SU-DHL-6 (cell line): ENCODE measurements around the gene DENND6B.
A peak's percentile ranks its signal among the peaks of the same experiment; 100 is the strongest.

Experiments
- H2AFZ ChIP-seq: fragments of 200-600 bp; sonication (generic); 2 replicates; pipeline ENCODE4 v1.6.1; 2014; ENCODE audit warnings: low read depth, mild to moderate bottlenecking, moderate library complexity, mixed read lengths, antibody characterized with exemption, low read length; ENCODE audit not compliant: severe bottlenecking
- H3F3A ChIP-seq: fragments of 200-600 bp; shearing (Covaris generic); 2 replicates; pipeline ENCODE4 v1.6.0; 2016; ENCODE audit warnings: antibody characterized with exemption, mild to moderate bottlenecking; ENCODE audit not compliant: insufficient read depth
- H3K27ac ChIP-seq: fragments of 200-600 bp; sonication (generic); 2 replicates; pipeline ENCODE4 v1.5.1; 2016; ENCODE audit warnings: low read depth, mild to moderate bottlenecking, low read length, moderate library complexity, mixed read lengths
- H3K27me3 ChIP-seq: fragments of 200-600 bp; sonication (generic), shearing (Covaris generic); 2 replicates; pipeline ENCODE4 v1.6.0; 2014; ENCODE audit warnings: mild to moderate bottlenecking, low read length
- H3K36me3 ChIP-seq: fragments of 200-600 bp; sonication (generic); 2 replicates; pipeline ENCODE4 v1.6.1; 2014; ENCODE audit warnings: mild to moderate bottlenecking, low read length, mixed read lengths
- H3K4me2 ChIP-seq: fragments of 300-600, 200-600 bp; shearing (Covaris generic), sonication (generic); 2 replicates; pipeline ENCODE4 v1.6.0; 2014; ENCODE audit warnings: low read length, low read depth, mild to moderate bottlenecking; ENCODE audit not compliant: poor library complexity, severe bottlenecking
- H3K4me3 ChIP-seq: fragments of 200-600 bp; sonication (generic); 2 replicates; pipeline ENCODE4 v1.5.1; 2014; ENCODE audit warnings: antibody characterized with exemption, low read length, mild to moderate bottlenecking, mixed read lengths; ENCODE audit not compliant: insufficient read depth, poor library complexity, severe bottlenecking
- H3K79me2 ChIP-seq: fragments of 200-600 bp; sonication (generic); 2 replicates; pipeline ENCODE4 v1.6.1; 2014; ENCODE audit warnings: mild to moderate bottlenecking, low read length, moderate library complexity; ENCODE audit not compliant: insufficient read depth
- H3K9ac ChIP-seq: fragments of 200-600 bp; sonication (generic); 2 replicates; pipeline ENCODE4 v1.7.0; 2014; ENCODE audit warnings: mild to moderate bottlenecking, low read length
- H3K9me2 ChIP-seq: fragments of 200-600 bp; sonication (generic); replicated peaks from 2 replicates; pipeline ENCODE4 v1.6.1; 2014; ENCODE audit warnings: low read length; ENCODE audit not compliant: insufficient read depth
- H3K9me3 ChIP-seq: fragments of 200-600 bp; sonication (generic); 2 replicates; pipeline ENCODE4 v1.6.1; 2014; ENCODE audit warnings: low read length, mixed read lengths; ENCODE audit not compliant: insufficient read depth
- H4K20me1 ChIP-seq: fragments of 200-600 bp; sonication (generic); 2 replicates; pipeline ENCODE4 v1.6.1; 2014; ENCODE audit warnings: low read depth, mild to moderate bottlenecking, antibody characterized with exemption, low read length, moderate library complexity, mixed read lengths
- EZH2phosphoT487 ChIP-seq: fragments of 200-600 bp; sonication (generic), shearing (Covaris generic); conservative IDR thresholded peaks from 2 replicates; pipeline ENCODE4 v1.6.1; 2018; ENCODE audit warnings: mild to moderate bottlenecking, antibody characterized with exemption, low read length, moderate library complexity, mixed read lengths
- TF ChIP-seq, protein P1 (sequence below): fragments of 200-600 bp; sonication (generic); IDR thresholded peaks from one replicate; pipeline ENCODE4 v1.5.1; 2017; ENCODE audit warnings: antibody characterized with exemption, mild to moderate bottlenecking, low read length, moderate library complexity; ENCODE audit not compliant: insufficient read depth, poor library complexity, severe bottlenecking

Gene DENND6B

DNA sequence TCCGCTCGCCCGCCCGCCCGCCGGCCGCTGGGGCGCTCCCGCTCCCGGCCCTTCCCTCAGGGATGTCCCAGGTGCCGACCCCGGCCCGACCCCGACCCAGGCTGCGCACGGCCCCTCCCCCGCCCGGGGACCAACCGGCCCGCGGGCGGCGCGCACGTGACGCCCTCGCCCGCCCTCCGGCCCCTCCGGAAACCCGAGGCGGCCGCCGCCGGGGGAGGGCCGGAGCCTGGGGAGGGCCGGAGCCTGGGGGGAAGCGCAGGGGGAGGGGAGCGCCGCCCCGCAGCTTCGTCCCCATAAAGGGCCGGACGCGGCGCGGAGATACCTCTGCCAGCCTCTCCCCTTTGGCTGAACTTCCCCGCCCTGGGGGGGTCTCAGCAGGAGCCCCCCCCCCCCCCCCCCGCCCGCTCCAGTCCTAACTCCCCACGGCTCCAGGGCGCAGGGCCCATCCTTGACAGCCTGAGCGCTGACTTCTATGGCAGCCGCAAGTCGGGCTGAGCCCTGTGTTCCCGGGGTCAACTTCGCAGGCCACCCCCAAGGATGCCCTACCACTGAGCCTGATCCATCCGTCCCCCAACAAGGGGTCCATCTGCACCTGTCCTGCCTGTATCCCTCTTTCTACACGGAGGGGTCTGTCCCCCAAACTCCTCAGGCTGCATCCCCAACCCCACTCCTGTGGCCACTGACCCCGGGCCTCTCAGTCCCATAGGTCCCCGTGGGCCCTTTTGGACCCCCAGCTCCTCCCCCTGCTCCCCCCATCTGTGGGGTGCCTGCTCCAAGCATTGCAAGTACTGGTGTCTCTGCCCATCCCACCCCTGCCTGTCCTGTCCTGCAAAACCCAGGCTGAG lies 65.0 kb downstream of the DENND6B start, which contains the start of gene MAPK12:
TSS of gene MAPK12 (minus strand) at position 69 of the 845 bp plus-strand sequence. CDS start 174 bp downstream, outside the sequence.
- peak within 1 kb of the TSS; percentile 56 for H3K4me2 ChIP-seq
- peak within 1 kb of the TSS; percentile 1 for H3K27ac ChIP-seq
- H3K9me2 ChIP-seq: no peaks in the 10 kb centered on the region
- H3F3A ChIP-seq: no peaks in the 10 kb centered on the region
- no peaks in the 10 kb centered on the region for H4K20me1 ChIP-seq
- peak within 1 kb of the TSS; percentile 72 for H3K9ac ChIP-seq
- H3K9me3 ChIP-seq: no peaks in the 10 kb centered on the region
- no peaks in the 10 kb centered on the region for H3K27me3 ChIP-seq
- peak within 1 kb of the TSS; percentile 20 for H2AFZ ChIP-seq
- H3K36me3 ChIP-seq: no peaks in the 10 kb centered on the region
- H3K79me2 ChIP-seq: no peaks in the 10 kb centered on the region
- TF ChIP-seq, protein P1, sequence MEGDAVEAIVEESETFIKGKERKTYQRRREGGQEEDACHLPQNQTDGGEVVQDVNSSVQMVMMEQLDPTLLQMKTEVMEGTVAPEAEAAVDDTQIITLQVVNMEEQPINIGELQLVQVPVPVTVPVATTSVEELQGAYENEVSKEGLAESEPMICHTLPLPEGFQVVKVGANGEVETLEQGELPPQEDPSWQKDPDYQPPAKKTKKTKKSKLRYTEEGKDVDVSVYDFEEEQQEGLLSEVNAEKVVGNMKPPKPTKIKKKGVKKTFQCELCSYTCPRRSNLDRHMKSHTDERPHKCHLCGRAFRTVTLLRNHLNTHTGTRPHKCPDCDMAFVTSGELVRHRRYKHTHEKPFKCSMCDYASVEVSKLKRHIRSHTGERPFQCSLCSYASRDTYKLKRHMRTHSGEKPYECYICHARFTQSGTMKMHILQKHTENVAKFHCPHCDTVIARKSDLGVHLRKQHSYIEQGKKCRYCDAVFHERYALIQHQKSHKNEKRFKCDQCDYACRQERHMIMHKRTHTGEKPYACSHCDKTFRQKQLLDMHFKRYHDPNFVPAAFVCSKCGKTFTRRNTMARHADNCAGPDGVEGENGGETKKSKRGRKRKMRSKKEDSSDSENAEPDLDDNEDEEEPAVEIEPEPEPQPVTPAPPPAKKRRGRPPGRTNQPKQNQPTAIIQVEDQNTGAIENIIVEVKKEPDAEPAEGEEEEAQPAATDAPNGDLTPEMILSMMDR: no peak
- no peak for TF ChIP-seq EZH2phosphoT487
- peak within 1 kb of the TSS; percentile 64 for H3K4me3 ChIP-seq

DNA sequence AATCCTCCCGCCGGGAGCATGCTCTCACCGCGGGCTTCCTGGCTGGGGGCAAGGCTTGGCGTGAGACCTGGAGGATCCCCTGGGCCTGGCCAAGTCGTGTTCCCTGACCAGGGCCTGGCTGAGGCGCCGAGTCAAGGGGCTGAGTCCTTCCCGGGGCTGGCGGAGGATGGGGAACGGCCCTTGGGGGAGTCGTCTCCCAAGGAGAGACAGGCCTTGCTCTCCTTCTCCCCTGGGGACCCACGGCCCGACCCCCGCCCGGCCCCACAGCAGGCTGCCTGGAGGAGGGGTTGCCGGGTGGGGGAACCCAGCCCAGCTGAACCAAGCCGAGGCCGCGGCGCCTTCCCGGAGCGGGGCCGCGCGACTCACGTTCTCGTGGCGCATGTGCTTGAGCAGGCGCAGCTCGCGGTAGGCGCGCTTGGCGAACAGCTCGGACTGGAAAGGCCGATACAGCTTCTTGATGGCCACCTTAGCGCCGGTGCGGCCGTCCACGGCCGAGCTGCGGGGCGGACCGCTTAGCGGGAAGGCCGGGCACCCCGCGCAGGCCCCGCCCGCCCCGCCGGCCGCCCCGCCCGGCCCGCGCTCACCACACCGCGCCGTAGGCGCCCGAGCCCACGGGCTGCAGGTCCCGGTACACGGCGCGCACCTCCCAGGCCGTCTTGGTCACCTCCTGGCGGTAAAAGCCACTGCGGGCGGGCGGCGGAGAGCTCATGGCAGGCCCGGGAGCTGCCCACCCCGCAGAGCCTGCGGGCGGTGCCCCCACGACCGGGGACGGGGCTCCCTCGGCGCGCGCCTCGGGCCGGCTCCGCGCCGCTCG lies 65.8 kb downstream of the DENND6B start:
- Histone ChIP-seq H2AFZ (no peak overlapping the region), H3K9me3 (no peaks in the 10 kb centered on the region), H4K20me1 (no peaks in the 10 kb centered on the region), H3F3A (no peaks in the 10 kb centered on the region), H3K36me3 (no peaks in the 10 kb centered on the region), H3K79me2 (no peaks in the 10 kb centered on the region), H3K9me2 (no peaks in the 10 kb centered on the region), H3K27ac (peak overlapping the region; percentile 1), H3K27me3 (no peaks in the 10 kb centered on the region), H3K4me2 (peak overlapping the region; percentile 56), H3K9ac (peak overlapping the region; percentile 72), H3K4me3 (peak overlapping the region; percentile 64)
- TF ChIP-seq EZH2phosphoT487: no peak
- TF ChIP-seq, protein P1: no peak

DNA sequence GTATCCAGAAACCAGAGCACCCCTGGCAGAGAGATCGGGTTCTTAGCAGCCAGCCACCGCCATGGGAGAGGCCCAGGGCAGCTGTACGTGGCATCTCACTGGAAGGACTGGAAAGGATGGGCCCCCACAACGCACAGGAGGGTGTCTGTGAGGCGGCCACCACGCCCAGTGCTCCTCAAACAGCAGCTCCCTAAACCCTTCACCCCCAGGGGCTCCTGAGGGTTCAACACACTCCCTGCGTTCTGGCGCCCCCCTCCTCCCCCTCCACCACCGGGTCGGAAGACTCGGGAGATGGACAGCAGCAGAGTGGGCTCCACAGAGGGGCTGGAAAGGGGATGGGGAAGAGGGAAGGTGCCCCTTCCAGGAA lies 66.4 kb downstream of the DENND6B start:
- no peaks in the 10 kb centered on the region for H3K27me3 ChIP-seq
- H3K9me3 ChIP-seq: no peaks in the 10 kb centered on the region
- TF ChIP-seq EZH2phosphoT487: no peak
- H3K4me3 ChIP-seq: peak overlapping the region; percentile 64
- no peaks in the 10 kb centered on the region for H4K20me1 ChIP-seq
- no peaks in the 10 kb centered on the region for H3K36me3 ChIP-seq
- no peaks in the 10 kb centered on the region for H3F3A ChIP-seq
- no peaks in the 10 kb centered on the region for H3K9me2 ChIP-seq
- no peaks in the 10 kb centered on the region for H3K79me2 ChIP-seq
- no peak overlapping the region for H2AFZ ChIP-seq
- H3K4me2 ChIP-seq: peak overlapping the region; percentile 56
- H3K9ac ChIP-seq: peak overlapping the region; percentile 72
- H3K27ac ChIP-seq: peak overlapping the region; percentile 1
